Muscle of back (tissue), 11 donors: ENCODE measurements around the gene CDC25B. TPM values are rescaled to one million over a fixed set of nuclear protein-coding genes. Genes with fewer than 3 reads are reported as not detected.
"Not testable (repeated sequence)": the region's sequence is repeated elsewhere in the genome, so short reads cannot be mapped to it uniquely, and the experiment has no call there.

Source experiments
- DNase-seq, 3 donors: peaks; one replicate each; pipeline versions ENCODE4 v3.0.0 to v3.0.0-alpha.2; 2013
- polyA plus RNA-seq, 10 donors: library from polyadenylated mRNA; unstranded; fragments of 120-200 nt; gene quantifications; one replicate each; pipeline ENCODE4 v1.2.1, GENCODE V29; 2013; ENCODE audit not compliant: insufficient read length in 10 of 10

Gene CDC25B
- polyA plus RNA-seq, 10 donors, result 69.1 to 107 (median 84.8) TPM

- DNase-seq, result no peak
Observed at GRCh38 chr20:3821996-3822395, 25.9 kb downstream of the CDC25B start.

GRCh38 chr20:3823881-3824280 lies 27.8 kb downstream of the CDC25B start:
- no peak for DNase-seq

GRCh38 chr20:3825526-3825925 lies 29.4 kb downstream of the CDC25B start:
- no peak for DNase-seq

GRCh38 chr20:3826420-3826819 lies 30.3 kb downstream of the CDC25B start:
- no peak for DNase-seq

- no peak for DNase-seq
Observed at GRCh38 chr20:3828798-3829197, 32.7 kb downstream of the CDC25B start.

GRCh38 chr20:3829891-3830290 lies 33.8 kb downstream of the CDC25B start:
- DNase-seq, result not testable (repeated sequence)

GRCh38 chr20:3836132-3836531 lies 40.0 kb downstream of the CDC25B start:
- DNase-seq, result no peak

- DNase-seq, result no peak
Observed at GRCh38 chr20:3839328-3839727, 43.2 kb downstream of the CDC25B start.

GRCh38 chr20:3840201-3840600 lies 44.1 kb downstream of the CDC25B start:
- DNase-seq, result not testable (repeated sequence)

GRCh38 chr20:3842348-3842930 lies 46.3 kb downstream of the CDC25B start:
- no peak for DNase-seq

GRCh38 chr20:3843490-3843889 lies 47.4 kb downstream of the CDC25B start:
- DNase-seq, result no peak

GRCh38 chr20:3843990-3844619 lies 48.0 kb downstream of the CDC25B start:
- DNase-seq, result not testable (repeated sequence)

GRCh38 chr20:3846378-3846739 lies 50.2 kb downstream of the CDC25B start:
- DNase-seq, result peak in 1 of 3 donors; percentile 18

GRCh38 chr20:3846740-3847428 lies 50.8 kb downstream of the CDC25B start, which contains the start of gene MAVS:
TSS of gene MAVS (plus strand) at chr20:3846834. CDS start at chr20:3854625, 7,791 bp downstream.
- peak; percentile 79 to 96 (median 90) for DNase-seq

GRCh38 chr20:3847429-3847940 lies 51.4 kb downstream of the CDC25B start:
- no peak for DNase-seq

GRCh38 chr20:3848565-3848964 lies 52.5 kb downstream of the CDC25B start:
- no peak for DNase-seq

GRCh38 chr20:3854462-3854871 lies 58.4 kb downstream of the CDC25B start:
- DNase-seq, result no peak

Other genes starting within 250 kb of the CDC25B start
- not detected for gene GFRA4, start 132.9 kb upstream of the CDC25B start, polyA plus RNA-seq
- gene ADAM33, start 114.3 kb upstream of the CDC25B start, polyA plus RNA-seq, result 100 to 1,000 TPM in 1 of 10 donors, 10 to 100 TPM in 9; 33.1 to 107 (median 53.3) TPM
- gene SIGLEC1, start 83.7 kb upstream of the CDC25B start, polyA plus RNA-seq, result 1 to 10 TPM; 3.1 to 8.0 (median 4.6) TPM
- 10 to 100 TPM; 18.9 to 34.3 (median 23.4) TPM for gene HSPA12B, start 63.6 kb upstream of the CDC25B start, polyA plus RNA-seq
- gene ADISSP, start 28.6 kb upstream of the CDC25B start, polyA plus RNA-seq, result 10 to 100 TPM; 14.2 to 28.0 (median 20.5) TPM
- under 1 TPM in 2 of 10 donors, not detected in 8; 0.08 to 0.29 TPM for gene SPEF1, start 14.9 kb upstream of the CDC25B start, polyA plus RNA-seq
- gene CENPB, start 9.6 kb upstream of the CDC25B start, polyA plus RNA-seq, result 10 to 100 TPM; 31.8 to 49.7 (median 38.8) TPM
- 10 to 100 TPM in 1 of 10 donors, 1 to 10 TPM in 9; 6.8 to 10.2 (median 8.3) TPM for gene AP5S1, start 24.2 kb downstream of the CDC25B start, polyA plus RNA-seq
- 10 to 100 TPM; 19.3 to 24.2 (median 22.7) TPM for gene MAVS, start 50.5 kb downstream of the CDC25B start, polyA plus RNA-seq
- 10 to 100 TPM; 25.2 to 32.7 (median 28.5) TPM for gene PANK2, start 93.1 kb downstream of the CDC25B start, polyA plus RNA-seq
- 10 to 100 TPM; 21.4 to 34.3 (median 26.4) TPM for gene RNF24, start 219.2 kb downstream of the CDC25B start, polyA plus RNA-seq